ENCODE measurements around the gene CBX7. TPM values are rescaled to one million over a fixed set of nuclear protein-coding genes. Genes with fewer than 3 reads are reported as not detected.

Gene CBX7
- total RNA-seq, 4 donors from 2014 or later: 129 to 251 (median 173) TPM

GRCh38 chr22:39135092-39135896, 17.2 kb downstream of the CBX7 start:
- TF ChIP-seq POLR2AphosphoS5 (IDR thresholded peaks at IDR 0.05) (peak in 1 of 2 donors; percentile 23), CTCF (IDR thresholded peaks at IDR 0.05) (peak; percentile 36 to 57 (median 51)), POLR2A (IDR thresholded peaks at IDR 0.05; ENCODE audit: low read depth) (no peak)
- DNase-seq (ENCODE audit: extremely low spot score): no peak
- H3K4me3 ChIP-seq: no peak overlapping the region
- intact Hi-C loops (cut with DNase I): no loop called here
- peak overlapping the region in 1 of 4 donors; percentile 19 for H3K27ac ChIP-seq (replicated peaks in 1 of 4)
- H3K36me3 ChIP-seq: peaks cover 26 to 77% (median 38%) of the 10 kb centered on the region in 4 donors
- peaks cover 19 to 49% (median 39%) of the 10 kb centered on the region in 4 donors for H3K4me1 ChIP-seq
- H3K9me3 ChIP-seq: no peaks in the 10 kb centered on the region
- no peaks in the 10 kb centered on the region for H3K27me3 ChIP-seq
- WGBS: 59% methylated on average over 6 of the region's 15 CpGs

DNA sequence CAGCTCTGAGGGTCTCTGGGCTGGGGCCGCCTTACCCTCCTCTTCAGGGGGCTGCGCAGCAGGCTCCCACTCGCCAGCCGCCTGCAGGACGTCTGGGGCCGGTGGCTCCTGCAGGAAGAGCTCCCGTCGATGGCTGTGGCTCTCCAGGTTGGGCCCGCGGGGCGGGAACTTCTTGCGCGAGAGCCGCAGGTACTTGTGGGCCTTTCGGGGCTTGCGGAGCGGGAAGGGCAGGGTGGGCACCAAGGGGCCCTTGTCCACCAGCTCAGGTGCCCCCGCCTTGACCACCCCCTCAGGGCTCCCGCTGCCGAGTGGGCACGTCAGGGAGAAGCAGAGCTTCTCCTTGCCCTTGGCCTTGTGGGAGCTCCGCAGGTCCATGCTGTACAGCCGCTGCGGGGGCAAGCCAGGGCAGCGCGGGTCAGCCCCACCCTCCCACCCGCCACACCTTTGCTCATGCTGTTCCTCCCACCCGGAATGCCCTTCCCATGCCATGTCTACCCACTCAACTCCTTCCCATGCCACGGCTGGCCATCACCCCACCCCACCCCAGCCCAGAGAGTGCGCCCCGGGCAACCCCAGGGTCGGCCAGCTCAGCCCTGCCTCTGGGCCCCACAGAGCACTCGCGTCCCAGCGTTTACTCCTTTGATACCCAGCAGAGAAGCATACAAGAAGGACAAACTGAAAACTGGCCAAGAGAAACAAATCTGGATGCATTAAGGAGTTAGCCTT, 18.0 kb downstream of the CBX7 start:
- Histone ChIP-seq H3K36me3 (peaks cover 26 to 78% (median 40%) of the 10 kb centered on the region in 4 donors), H3K27ac (replicated peaks in 1 of 4) (peak overlapping the region in 1 of 4 donors; percentile 19)
- no peak for DNase-seq (ENCODE audit: extremely low spot score)

DNA sequence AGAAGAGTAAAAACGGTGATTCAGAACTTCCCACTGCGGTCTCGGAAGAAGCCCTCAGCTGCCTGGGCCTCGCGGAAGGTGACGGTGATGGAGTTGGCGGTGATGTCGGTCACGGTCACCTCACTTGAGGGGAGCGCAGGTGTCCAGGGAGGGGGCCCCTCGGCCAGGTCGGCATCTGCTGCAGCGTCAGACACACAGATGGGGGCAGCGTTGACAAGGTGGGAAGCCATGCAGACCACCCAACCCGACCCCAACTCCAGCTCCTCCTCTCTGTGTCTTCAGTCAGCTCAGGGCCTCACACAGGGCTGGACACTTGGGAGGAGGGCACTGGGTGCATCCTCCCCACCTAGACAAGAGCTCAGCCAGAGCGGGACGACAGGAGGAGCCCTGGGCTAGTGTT, 18.6 kb downstream of the CBX7 start:
- Histone ChIP-seq H3K4me3 (no peak overlapping the region), H3K27ac (replicated peaks in 1 of 4) (no peak overlapping the region), H3K27me3 (no peaks in the 10 kb centered on the region), H3K4me1 (peaks cover 16 to 52% (median 40%) of the 10 kb centered on the region in 4 donors), H3K36me3 (peaks cover 26 to 77% (median 37%) of the 10 kb centered on the region in 4 donors), H3K9me3 (no peaks in the 10 kb centered on the region)
- DNase-seq (ENCODE audit: extremely low spot score): no peak
- 88% methylated on average over 17 of the region's 17 CpGs for WGBS
- intact Hi-C loops (cut with DNase I): no loop called here
- TF ChIP-seq POLR2A (IDR thresholded peaks at IDR 0.05; ENCODE audit: low read depth) (no peak), EP300 (IDR thresholded peaks at IDR 0.05) (no peak), CTCF (IDR thresholded peaks at IDR 0.05) (no peak), POLR2AphosphoS5 (IDR thresholded peaks at IDR 0.05) (no peak)

More for the DNA sequence above, 18.0 kb downstream of the CBX7 start:
- TF ChIP-seq CTCF (IDR thresholded peaks at IDR 0.05) (no peak), POLR2A (IDR thresholded peaks at IDR 0.05; ENCODE audit: low read depth) (no peak), POLR2AphosphoS5 (IDR thresholded peaks at IDR 0.05) (no peak), EP300 (IDR thresholded peaks at IDR 0.05) (no peak)
- Histone ChIP-seq H3K4me3 (no peak overlapping the region), H3K27me3 (no peaks in the 10 kb centered on the region), H3K9me3 (no peaks in the 10 kb centered on the region), H3K4me1 (peaks cover 16 to 52% (median 40%) of the 10 kb centered on the region in 4 donors)
- WGBS: 89% methylated on average over 14 of the region's 35 CpGs
- intact Hi-C loops (cut with DNase I): no loop called here

GRCh38 chr22:39132871-39133524, 19.5 kb downstream of the CBX7 start:
- no peak for TF ChIP-seq EP300 (IDR thresholded peaks at IDR 0.05)
- TF ChIP-seq CTCF (IDR thresholded peaks at IDR 0.05): no peak
- TF ChIP-seq POLR2A (IDR thresholded peaks at IDR 0.05; ENCODE audit: low read depth): no peak
- TF ChIP-seq POLR2AphosphoS5 (IDR thresholded peaks at IDR 0.05): no peak
- no peak for DNase-seq (ENCODE audit: extremely low spot score)
- Histone ChIP-seq H3K9me3 (no peaks in the 10 kb centered on the region), H3K36me3 (peaks cover 21 to 75% (median 29%) of the 10 kb centered on the region in 4 donors), H3K4me3 (no peak overlapping the region), H3K27me3 (no peaks in the 10 kb centered on the region), H3K27ac (replicated peaks in 1 of 4) (no peak overlapping the region), H3K4me1 (peaks cover 16 to 52% (median 40%) of the 10 kb centered on the region in 4 donors)
- intact Hi-C loops (cut with DNase I): no loop called here
- WGBS: 87% methylated on average over 17 of the region's 22 CpGs
